ENCODE measurements around the gene UQCC5.
A peak's percentile ranks its signal among the peaks of the same experiment; 100 is the strongest.

UQCC5 gene

DNA sequence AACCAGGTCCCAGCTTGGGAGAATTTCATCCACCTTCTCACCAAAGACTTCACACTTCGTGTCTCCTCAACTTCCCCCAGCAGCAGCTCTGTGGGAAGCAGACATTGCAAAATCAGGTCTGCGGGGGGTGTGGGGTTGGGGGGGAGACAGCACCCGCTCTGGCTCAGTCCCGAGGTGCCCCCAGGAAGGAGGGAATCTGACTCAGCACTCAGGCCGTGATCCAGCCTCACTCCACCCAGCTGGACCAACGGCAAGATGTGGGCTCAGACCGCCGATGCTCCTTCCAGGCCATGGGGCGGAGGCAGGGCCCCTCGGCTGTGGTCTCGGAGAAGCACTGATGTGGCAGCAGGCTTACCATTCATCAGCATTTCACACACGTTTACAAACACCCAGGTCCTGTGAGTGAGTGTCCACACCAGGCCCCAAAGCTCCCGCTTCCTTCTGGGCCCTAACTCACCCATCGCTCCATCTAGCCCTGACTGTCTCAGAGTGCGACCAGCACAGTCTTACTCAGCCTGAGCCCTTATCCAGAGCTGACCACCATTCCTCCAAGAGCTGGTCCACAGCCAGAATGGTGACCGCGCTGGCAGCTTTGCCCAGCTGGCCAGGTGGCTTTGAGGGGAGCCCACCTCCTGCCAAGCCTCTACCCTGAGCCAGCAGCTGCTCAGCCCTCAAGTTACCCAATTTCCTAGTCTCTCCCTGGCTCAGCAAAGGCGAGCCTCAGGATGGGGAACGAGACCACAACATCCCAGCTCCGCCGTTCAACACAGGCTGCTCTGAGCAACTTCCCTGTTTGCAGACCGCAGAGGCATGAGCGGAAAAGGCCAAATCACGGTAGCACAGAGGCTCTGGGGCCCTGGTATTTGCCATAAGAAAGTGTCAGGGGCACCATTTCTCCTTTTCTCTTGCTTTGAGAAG, 38.0 kb upstream of the UQCC5 start:
- ATAC-seq (no peak), DNase-seq (no peak)
- Mint-ChIP-seq H3K27me3 (peaks cover 16% of the 10 kb centered on the region), H3K9me3 (no peaks in the 10 kb centered on the region), H3K4me3 (no peak overlapping the region), H3K4me1 (peaks cover 22% of the 10 kb centered on the region), H3K27ac (peak overlapping the region in 1 of 2 donors; percentile 5)

DNA sequence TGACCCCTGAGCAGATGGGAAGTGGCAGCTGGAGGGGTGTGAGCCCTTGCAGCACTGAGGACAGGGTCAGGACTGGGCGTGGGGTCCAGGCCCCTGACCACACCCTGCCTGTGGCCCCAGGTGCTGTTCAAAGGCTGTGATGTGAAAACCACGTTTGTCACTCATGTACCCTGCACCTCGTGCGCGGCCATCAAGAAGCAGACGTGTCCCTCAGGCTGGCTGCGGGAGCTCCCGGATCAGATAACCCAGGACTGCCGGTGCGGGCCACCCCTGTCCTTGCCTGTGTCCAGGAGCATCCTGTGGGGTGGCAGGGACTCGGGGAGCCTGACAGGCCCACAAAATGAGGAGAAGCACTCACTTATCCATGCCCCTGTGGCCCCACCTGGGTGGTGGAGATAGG, 35.4 kb upstream of the UQCC5 start:
- H3K9me3 Mint-ChIP-seq = no peaks in the 10 kb centered on the region
- no peak overlapping the region for H3K27ac Mint-ChIP-seq
- H3K4me1 Mint-ChIP-seq = peaks cover 12% of the 10 kb centered on the region
- no peak for DNase-seq
- peaks cover 16% of the 10 kb centered on the region for H3K27me3 Mint-ChIP-seq
- no peak overlapping the region for H3K4me3 Mint-ChIP-seq
- no peak for ATAC-seq

DNA sequence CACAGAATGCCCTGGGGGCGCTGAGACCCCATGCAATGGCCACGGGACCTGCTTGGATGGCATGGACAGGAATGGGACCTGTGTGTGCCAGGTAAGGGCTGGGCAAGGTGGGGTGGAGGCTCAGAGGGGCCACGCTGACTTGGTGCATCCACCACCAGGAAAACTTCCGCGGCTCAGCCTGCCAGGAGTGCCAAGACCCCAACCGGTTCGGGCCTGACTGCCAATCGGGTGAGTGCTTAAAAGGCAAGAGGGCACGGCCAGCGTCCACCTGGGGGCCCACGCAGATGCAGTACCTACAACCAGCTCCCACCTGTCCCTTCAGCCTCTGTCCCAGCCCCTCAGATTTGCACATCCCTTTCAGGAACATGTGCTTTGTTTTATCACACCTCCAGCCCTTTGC, 34.4 kb upstream of the UQCC5 start:
- no peak for ATAC-seq
- Mint-ChIP-seq H3K4me1 (peaks cover 12% of the 10 kb centered on the region), H3K9me3 (no peaks in the 10 kb centered on the region), H3K27me3 (peaks cover 16% of the 10 kb centered on the region), H3K4me3 (no peak overlapping the region), H3K27ac (no peak overlapping the region)
- DNase-seq = no peak

DNA sequence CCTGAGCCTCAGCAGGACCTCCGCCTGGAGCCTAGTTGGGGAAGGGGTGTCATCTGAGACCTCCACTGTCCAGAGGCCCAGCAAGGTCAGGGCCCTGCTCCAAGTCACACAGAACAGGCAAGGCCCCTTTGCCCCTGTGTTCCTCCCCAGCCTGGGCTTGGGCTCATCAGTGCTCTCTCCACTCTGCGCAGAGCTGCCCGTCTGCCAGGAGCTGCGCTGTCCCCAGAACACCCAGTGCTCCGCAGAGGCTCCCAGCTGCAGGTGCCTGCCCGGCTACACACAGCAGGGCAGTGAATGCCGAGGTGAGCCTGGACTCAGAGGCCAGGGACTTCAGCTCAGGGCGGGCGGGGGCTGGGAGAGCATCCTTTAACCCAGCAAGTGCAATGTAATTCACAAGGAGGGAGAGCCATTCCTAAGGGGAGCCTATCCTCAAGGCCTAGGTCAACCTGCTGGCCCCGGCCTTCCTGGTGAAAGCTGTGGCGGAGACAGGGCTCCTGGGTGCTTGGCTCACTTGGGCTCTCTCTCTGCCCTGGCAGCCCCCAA, 33.5 kb upstream of the UQCC5 start:
- Mint-ChIP-seq H3K27ac (no peak overlapping the region), H3K27me3 (peaks cover 15% of the 10 kb centered on the region), H3K9me3 (no peaks in the 10 kb centered on the region), H3K4me3 (no peak overlapping the region), H3K4me1 (peaks cover 12% of the 10 kb centered on the region)
- no peak for DNase-seq
- no peak for ATAC-seq

DNA sequence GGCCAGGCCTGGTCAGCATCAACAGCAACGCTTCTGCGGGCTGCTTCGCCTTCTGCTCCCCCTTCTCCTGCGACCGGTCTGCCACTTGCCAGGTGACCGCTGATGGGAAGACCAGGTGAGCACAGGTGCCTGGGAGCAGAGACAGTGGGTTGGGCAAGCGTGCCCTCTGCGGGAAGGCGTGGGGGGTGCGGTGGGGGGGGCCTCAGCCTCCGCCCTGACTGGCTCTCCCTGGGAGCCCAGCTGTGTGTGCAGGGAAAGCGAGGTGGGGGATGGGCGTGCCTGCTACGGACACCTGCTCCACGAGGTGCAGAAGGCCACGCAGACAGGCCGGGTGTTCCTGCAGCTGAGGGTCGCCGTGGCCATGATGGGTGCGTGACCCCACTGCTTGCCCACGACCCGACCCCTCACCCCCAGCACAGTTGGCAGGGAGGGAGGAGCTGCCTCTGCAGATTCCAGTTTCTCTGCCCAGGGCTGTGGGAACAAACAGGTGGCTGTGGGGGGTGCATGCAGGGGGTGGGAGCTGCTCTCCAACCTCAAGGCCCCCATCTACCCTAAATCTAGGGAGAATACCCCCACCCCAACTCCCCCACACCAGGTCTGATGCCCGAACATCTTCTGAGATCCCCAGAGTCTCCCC, 32.5 kb upstream of the UQCC5 start:
- H3K9me3 Mint-ChIP-seq = no peaks in the 10 kb centered on the region
- no peak overlapping the region for H3K4me3 Mint-ChIP-seq
- DNase-seq (no peak), ATAC-seq (no peak)
- H3K4me1 Mint-ChIP-seq = peaks cover 6% of the 10 kb centered on the region
- H3K27ac Mint-ChIP-seq = no peak overlapping the region
- peaks cover 4% of the 10 kb centered on the region for H3K27me3 Mint-ChIP-seq

DNA sequence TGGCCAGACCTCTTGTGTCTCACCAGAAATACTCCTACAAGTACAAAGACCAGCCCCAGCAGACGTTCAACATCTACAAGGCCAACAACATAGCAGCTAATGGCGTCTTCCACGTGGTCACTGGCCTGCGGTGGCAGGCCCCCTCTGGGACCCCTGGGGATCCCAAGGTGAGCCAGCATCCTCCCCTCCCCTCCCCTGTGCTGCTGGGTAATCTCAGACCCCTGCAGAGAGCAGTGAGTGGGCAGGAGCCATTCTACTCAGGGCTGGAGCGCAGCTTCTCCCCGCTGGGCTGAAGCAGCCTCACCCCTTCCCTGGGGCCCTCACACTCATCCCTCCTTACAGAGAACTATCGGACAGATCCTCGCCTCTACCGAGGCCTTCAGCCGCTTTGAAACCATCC, 31.4 kb upstream of the UQCC5 start:
- H3K4me3 Mint-ChIP-seq = no peak overlapping the region
- H3K27ac Mint-ChIP-seq = no peak overlapping the region
- H3K27me3 Mint-ChIP-seq = no peaks in the 10 kb centered on the region
- DNase-seq = no peak
- H3K4me1 Mint-ChIP-seq = no peaks in the 10 kb centered on the region
- no peaks in the 10 kb centered on the region for H3K9me3 Mint-ChIP-seq
- ATAC-seq = no peak

DNA sequence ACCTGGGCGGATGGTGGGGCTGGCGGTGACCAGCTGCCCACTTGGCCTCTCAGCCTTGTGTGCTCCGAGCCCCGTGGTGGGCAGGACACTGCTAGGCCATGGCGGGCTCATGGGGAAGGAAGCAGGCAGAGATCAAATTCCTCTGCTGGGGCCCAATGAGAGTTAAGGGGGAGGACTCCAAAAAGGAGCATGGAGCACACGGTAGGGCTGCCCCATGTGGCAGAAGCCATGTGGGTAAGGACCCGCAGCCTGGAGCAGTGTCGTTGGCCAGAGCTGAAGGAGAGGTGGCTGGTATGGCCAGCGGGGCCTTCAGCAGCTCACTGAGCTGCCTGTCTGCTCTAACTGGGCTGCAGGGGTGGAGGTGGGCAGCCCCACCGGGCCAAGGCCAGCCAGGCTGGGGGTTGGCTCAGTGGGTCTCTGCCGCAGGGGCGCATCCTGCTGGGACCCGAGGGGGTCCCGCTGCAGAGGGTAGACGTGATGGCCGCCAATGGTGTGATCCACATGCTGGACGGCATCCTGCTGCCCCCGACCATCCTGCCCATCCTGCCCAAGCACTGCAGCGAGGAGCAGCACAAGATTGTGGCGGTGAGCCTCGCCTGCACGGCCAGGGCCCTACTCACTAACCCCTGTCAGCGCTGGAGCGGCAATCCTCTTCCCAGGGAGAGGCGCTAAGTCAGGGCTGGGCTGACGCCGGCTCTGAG, 30.0 kb upstream of the UQCC5 start:
- H3K4me1 Mint-ChIP-seq = no peaks in the 10 kb centered on the region
- no peaks in the 10 kb centered on the region for H3K27me3 Mint-ChIP-seq
- no peak overlapping the region for H3K27ac Mint-ChIP-seq
- no peak for DNase-seq
- no peak overlapping the region for H3K4me3 Mint-ChIP-seq
- no peaks in the 10 kb centered on the region for H3K9me3 Mint-ChIP-seq
- no peak for ATAC-seq

DNA sequence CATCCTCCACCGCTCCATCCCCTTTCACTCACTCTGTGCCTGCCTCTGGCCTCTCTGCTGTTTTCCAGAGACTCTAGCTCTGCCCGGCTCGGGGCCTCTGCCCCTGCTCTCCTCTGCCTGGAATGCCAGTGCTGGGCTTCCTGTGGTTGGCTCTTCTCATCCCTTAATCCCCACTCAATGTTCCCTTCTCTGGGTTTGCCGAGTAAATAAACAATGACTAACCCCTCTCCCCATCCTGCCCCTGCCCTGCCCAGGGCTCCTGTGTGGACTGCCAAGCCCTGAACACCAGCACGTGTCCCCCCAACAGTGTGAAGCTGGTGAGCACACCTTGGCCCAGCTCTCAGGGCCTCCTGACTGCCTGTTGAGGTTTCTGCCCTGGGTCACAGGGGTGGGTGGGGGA, 29.0 kb upstream of the UQCC5 start:
- no peak overlapping the region for H3K4me3 Mint-ChIP-seq
- H3K27ac Mint-ChIP-seq = peak overlapping the region in 1 of 2 donors; percentile 85
- H3K4me1 Mint-ChIP-seq = no peaks in the 10 kb centered on the region
- DNase-seq (no peak), ATAC-seq (no peak)
- no peaks in the 10 kb centered on the region for H3K9me3 Mint-ChIP-seq
- no peaks in the 10 kb centered on the region for H3K27me3 Mint-ChIP-seq

DNA sequence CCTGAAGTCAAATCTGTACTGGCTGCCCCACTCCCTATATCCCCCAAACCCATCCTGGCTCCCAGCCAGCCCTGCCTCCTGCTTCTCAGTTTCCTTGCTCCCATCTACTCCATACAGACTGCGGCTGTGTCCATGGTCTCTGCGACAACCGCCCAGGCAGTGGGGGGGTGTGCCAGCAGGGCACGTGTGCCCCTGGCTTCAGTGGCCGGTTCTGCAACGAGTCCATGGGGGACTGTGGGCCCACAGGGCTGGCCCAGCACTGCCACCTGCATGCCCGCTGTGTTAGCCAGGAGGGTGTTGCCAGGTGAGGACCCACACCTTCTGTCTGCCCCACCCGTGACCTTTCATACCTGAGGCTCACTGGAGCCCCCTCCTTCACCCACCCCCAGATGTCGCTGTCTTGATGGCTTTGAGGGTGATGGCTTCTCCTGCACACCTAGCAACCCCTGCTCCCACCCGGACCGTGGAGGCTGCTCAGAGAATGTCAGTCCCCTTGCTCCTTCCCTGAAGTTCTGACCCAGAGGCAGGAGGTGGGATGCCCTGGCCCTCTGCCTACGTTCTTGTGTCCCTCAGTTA, 26.6 kb upstream of the UQCC5 start:
- no peaks in the 10 kb centered on the region for H3K27me3 Mint-ChIP-seq
- ATAC-seq (no peak), DNase-seq (no peak)
- H3K9me3 Mint-ChIP-seq = no peaks in the 10 kb centered on the region
- no peak overlapping the region for H3K4me3 Mint-ChIP-seq
- H3K27ac Mint-ChIP-seq = no peak overlapping the region
- no peaks in the 10 kb centered on the region for H3K4me1 Mint-ChIP-seq

DNA sequence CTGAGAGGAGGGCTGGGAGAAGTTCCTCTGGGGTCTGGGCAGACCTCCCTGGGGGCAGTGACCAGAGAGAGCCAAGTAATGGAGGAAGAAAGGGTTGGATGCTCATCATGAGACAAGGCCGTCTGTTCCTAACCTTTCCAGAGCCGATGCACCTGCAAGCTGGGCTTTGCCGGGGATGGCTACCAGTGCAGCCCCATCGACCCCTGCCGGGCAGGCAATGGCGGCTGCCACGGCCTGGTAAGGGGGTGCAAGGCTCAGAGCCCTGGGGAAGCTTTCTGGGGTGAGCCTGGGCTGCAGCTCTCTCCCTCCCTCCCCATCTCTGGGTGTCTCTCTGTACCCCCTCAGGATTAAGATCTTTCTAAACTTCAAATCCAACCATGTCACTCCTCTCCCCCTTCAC, 24.9 kb upstream of the UQCC5 start:
- Mint-ChIP-seq H3K27me3 (no peaks in the 10 kb centered on the region), H3K27ac (no peak overlapping the region), H3K4me1 (no peaks in the 10 kb centered on the region), H3K4me3 (no peak overlapping the region), H3K9me3 (no peaks in the 10 kb centered on the region)
- DNase-seq = no peak
- ATAC-seq = no peak

DNA sequence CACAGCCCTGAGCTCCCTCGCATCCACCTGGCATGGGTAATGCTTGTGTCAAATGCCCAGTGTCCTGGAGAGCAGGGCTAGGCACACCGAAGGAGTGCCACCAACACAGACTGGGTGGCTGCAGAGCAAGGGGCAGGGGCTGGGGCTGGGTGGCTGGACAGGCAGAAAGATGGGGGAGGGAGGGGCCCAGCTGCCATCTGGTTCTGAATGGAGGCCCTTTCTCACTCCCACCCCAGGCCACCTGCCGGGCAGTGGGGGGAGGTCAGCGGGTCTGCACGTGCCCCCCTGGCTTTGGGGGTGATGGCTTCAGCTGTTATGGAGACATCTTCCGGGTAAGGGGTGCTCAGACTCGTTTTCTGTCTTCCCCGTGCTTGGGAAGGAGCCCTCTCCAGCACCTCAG, 24.3 kb upstream of the UQCC5 start:
- no peaks in the 10 kb centered on the region for H3K4me1 Mint-ChIP-seq
- no peaks in the 10 kb centered on the region for H3K27me3 Mint-ChIP-seq
- DNase-seq (no peak), ATAC-seq (no peak)
- H3K27ac Mint-ChIP-seq = no peak overlapping the region
- H3K9me3 Mint-ChIP-seq = no peaks in the 10 kb centered on the region
- no peak overlapping the region for H3K4me3 Mint-ChIP-seq

DNA sequence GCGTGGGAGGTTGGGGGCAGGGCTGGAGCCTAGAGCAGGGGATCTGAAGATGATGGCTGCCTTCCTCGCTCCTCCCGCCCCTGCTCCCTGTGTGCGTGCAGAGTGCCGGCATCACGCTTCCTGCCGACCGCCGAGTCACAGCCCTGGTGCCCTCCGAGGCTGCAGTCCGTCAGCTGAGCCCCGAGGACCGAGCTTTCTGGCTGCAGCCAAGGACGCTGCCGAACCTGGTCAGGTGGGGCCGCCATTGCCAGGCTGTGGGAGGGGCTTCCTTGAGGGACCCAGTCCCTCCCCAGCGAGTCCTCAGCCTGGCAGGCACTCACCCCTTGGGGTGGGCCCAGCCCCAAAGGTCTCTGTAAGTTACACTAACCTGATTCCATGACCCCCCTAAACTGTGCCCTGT, 23.7 kb upstream of the UQCC5 start:
- no peak for ATAC-seq
- H3K4me3 Mint-ChIP-seq = no peak overlapping the region

DNA sequence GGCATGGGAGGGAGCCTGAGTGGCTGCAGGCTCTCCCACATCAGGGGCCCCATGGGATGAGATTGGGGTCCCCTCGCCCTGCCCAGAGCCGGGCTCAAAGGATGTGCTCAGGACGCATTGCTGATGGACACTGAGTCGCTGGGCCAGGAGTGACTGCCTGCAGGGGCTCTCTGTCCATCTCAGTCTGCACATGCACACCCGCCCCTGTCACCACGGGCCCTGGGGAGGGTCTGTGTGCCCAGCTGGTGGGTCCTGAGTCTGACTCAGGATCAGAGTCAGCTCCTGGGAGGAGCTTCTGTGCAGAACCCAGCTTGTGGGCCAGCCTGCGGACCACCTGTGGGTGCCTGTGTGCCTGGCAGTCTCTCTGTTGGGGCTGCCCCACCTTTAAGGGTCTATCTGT, 23.1 kb upstream of the UQCC5 start:
- Mint-ChIP-seq H3K4me1 (no peaks in the 10 kb centered on the region), H3K9me3 (no peaks in the 10 kb centered on the region), H3K27me3 (no peaks in the 10 kb centered on the region), H3K27ac (no peak overlapping the region), H3K4me3 (no peak overlapping the region)
- ATAC-seq = no peak
- no peak for DNase-seq

More for the DNA sequence above, 23.7 kb upstream of the UQCC5 start:
- no peaks in the 10 kb centered on the region for H3K9me3 Mint-ChIP-seq
- H3K27ac Mint-ChIP-seq = no peak overlapping the region
- DNase-seq = no peak
- H3K4me1 Mint-ChIP-seq = no peaks in the 10 kb centered on the region
- H3K27me3 Mint-ChIP-seq = no peaks in the 10 kb centered on the region

DNA sequence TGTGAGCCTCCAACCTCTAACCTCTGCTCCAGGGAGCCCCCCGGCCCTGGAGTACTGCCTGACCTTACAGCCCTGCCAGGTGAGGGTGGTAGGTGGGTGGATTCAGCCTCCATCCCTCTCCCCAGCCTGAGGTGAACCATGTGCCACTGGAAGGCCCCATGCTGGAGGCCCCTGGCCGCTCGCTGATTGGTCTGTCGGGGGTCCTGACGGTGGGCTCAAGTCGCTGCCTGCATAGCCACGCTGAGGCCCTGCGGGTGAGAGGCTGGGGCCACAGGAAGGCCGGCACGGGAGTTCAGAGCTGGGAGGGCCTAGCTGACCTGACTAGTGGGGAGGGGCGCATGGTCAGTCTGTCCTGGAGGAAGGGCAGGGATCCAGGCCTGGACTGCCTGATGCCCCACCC, 21.8 kb upstream of the UQCC5 start:
- no peaks in the 10 kb centered on the region for H3K9me3 Mint-ChIP-seq
- no peak for ATAC-seq
- no peak for DNase-seq
- no peak overlapping the region for H3K4me3 Mint-ChIP-seq
- H3K27me3 Mint-ChIP-seq = no peaks in the 10 kb centered on the region
- no peaks in the 10 kb centered on the region for H3K4me1 Mint-ChIP-seq
- no peak overlapping the region for H3K27ac Mint-ChIP-seq

DNA sequence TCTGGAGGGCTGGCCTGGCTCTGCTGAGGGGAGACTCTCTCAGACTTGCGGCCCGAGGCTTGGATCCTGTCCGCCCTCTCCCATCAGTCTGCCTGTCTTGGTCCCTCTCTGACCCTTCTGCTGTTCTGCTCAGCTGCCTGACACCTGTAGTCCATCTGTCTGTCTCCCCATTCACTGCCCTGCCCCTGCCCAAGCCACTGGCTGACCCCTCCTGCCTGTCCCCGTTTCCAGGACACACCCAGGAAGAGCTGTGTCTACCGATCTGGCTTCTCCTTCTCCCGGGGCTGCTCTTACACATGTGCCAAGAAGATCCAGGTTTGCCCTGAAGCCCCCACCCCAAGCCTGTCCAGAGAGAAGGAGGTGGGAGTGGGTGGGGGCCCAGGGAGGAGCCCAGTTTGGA, 21.2 kb upstream of the UQCC5 start:
- H3K9me3 Mint-ChIP-seq = no peaks in the 10 kb centered on the region
- H3K4me1 Mint-ChIP-seq = no peaks in the 10 kb centered on the region
- peak overlapping the region in 1 of 2 donors; percentile 77 for H3K27ac Mint-ChIP-seq
- no peaks in the 10 kb centered on the region for H3K27me3 Mint-ChIP-seq
- no peak overlapping the region for H3K4me3 Mint-ChIP-seq
- ATAC-seq (no peak), DNase-seq (no peak)

All from stimulated activated naive CD8-positive, alpha-beta T cell treated with anti-CD3 and anti-CD28 coated beads, Interleukin-15, amount 100 ng/mL, for 72 hours (primary cell).